Adrenal gland (tissue), 5 donors: ENCODE measurements around the gene GMEB1.
"Not testable (repeated sequence)": the region's sequence is repeated elsewhere in the genome, so short reads cannot be mapped to it uniquely, and the experiment has no call there.

Experiments
- POLR2A ChIP-seq, 2 donors: fragments of 450-650 bp; IDR thresholded peaks; one replicate each; pipeline ENCODE4 v1.6.1; 2017; ENCODE audit warnings: antibody characterized with exemption in 2 of 2, mild to moderate bottlenecking in 2 of 2, moderate library complexity in 1 of 2
- TF ChIP-seq, protein P1 (sequence below), 6 experiments: fragments of 450-650 bp in 4 of 6; fragments of 200-600 bp in 2 of 6; sonication (generic) in 1 of 6; IDR thresholded peaks; 1 replicate in 5 of 6; 2 replicates in 1 of 6; pipeline versions ENCODE4 v1.5.1 to v1.8.0; 2016 to 2021; ENCODE audit warnings: antibody characterized with exemption in 6 of 6, mild to moderate bottlenecking in 2 of 6, moderate library complexity in 1 of 6
- donor health status: DM: no; HTN: no; CAD: no.

GRCh38 chr1:28653063-28653462 is 15.5 kb upstream of the GMEB1 start:
- TF ChIP-seq, protein P1, sequence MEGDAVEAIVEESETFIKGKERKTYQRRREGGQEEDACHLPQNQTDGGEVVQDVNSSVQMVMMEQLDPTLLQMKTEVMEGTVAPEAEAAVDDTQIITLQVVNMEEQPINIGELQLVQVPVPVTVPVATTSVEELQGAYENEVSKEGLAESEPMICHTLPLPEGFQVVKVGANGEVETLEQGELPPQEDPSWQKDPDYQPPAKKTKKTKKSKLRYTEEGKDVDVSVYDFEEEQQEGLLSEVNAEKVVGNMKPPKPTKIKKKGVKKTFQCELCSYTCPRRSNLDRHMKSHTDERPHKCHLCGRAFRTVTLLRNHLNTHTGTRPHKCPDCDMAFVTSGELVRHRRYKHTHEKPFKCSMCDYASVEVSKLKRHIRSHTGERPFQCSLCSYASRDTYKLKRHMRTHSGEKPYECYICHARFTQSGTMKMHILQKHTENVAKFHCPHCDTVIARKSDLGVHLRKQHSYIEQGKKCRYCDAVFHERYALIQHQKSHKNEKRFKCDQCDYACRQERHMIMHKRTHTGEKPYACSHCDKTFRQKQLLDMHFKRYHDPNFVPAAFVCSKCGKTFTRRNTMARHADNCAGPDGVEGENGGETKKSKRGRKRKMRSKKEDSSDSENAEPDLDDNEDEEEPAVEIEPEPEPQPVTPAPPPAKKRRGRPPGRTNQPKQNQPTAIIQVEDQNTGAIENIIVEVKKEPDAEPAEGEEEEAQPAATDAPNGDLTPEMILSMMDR (IDR thresholded peaks at IDR 0.05) = not testable (repeated sequence)
- TF ChIP-seq POLR2A (IDR thresholded peaks at IDR 0.05) = not testable (repeated sequence)
